ENCODE results near the gene NDUFAF8.

Gene NDUFAF8

GRCh38 chr17:81200695-81201580 lies 38.2 kb upstream of the NDUFAF8 start:
- no peak for DNase-seq (ENCODE audit: low read depth in 3 of 3)

- DNase-seq (ENCODE audit: low read depth in 3 of 3), result no peak
Observed at GRCh38 chr17:81202318-81202717, 36.8 kb upstream of the NDUFAF8 start.

GRCh38 chr17:81203136-81203535 lies 36.0 kb upstream of the NDUFAF8 start:
- no peak for DNase-seq (ENCODE audit: low read depth in 3 of 3)

- no peak for DNase-seq (ENCODE audit: low read depth in 3 of 3)
Observed at GRCh38 chr17:81204578-81204977, 34.5 kb upstream of the NDUFAF8 start.

- DNase-seq (ENCODE audit: low read depth in 3 of 3), result no peak
Observed at GRCh38 chr17:81206166-81206565, 33.0 kb upstream of the NDUFAF8 start.

- DNase-seq (ENCODE audit: low read depth in 3 of 3), result no peak
Observed at GRCh38 chr17:81206657-81207056, 32.5 kb upstream of the NDUFAF8 start.

GRCh38 chr17:81207610-81208581 lies 31.2 kb upstream of the NDUFAF8 start:
- DNase-seq (ENCODE audit: low read depth in 3 of 3), result no peak

GRCh38 chr17:81208651-81209050 lies 30.5 kb upstream of the NDUFAF8 start:
- DNase-seq (ENCODE audit: low read depth in 3 of 3), result no peak

- no peak for DNase-seq (ENCODE audit: low read depth in 3 of 3)
Observed at GRCh38 chr17:81209141-81209540, 30.0 kb upstream of the NDUFAF8 start.

GRCh38 chr17:81210466-81210865 lies 28.7 kb upstream of the NDUFAF8 start:
- no peak for DNase-seq (ENCODE audit: low read depth in 3 of 3)

- no peak for DNase-seq (ENCODE audit: low read depth in 3 of 3)
Observed at GRCh38 chr17:81210868-81211267, 28.2 kb upstream of the NDUFAF8 start.

- DNase-seq (ENCODE audit: low read depth in 3 of 3), result no peak
Observed at GRCh38 chr17:81212365-81212764, 26.8 kb upstream of the NDUFAF8 start.

GRCh38 chr17:81213978-81214377 lies 25.1 kb upstream of the NDUFAF8 start:
- DNase-seq (ENCODE audit: low read depth in 3 of 3), result no peak

GRCh38 chr17:81217491-81217890 lies 21.6 kb upstream of the NDUFAF8 start:
- DNase-seq (ENCODE audit: low read depth in 3 of 3), result no peak

- no peak for DNase-seq (ENCODE audit: low read depth in 3 of 3)
Observed at GRCh38 chr17:81218459-81218858, 20.7 kb upstream of the NDUFAF8 start.

- no peak for DNase-seq (ENCODE audit: low read depth in 3 of 3)
Observed at GRCh38 chr17:81218991-81219390, 20.1 kb upstream of the NDUFAF8 start.

- no peak for DNase-seq (ENCODE audit: low read depth in 3 of 3)
Observed at GRCh38 chr17:81219476-81220180, 19.5 kb upstream of the NDUFAF8 start.

GRCh38 chr17:81221371-81221841 lies 17.7 kb upstream of the NDUFAF8 start:
- DNase-seq (ENCODE audit: low read depth in 3 of 3), result no peak

GRCh38 chr17:81221842-81222619 lies 17.1 kb upstream of the NDUFAF8 start:
- no peak for DNase-seq (ENCODE audit: low read depth in 3 of 3)

GRCh38 chr17:81222620-81222905 lies 16.6 kb upstream of the NDUFAF8 start:
- no peak for DNase-seq (ENCODE audit: low read depth in 3 of 3)

Data from stimulated activated CD4-positive, alpha-beta T cell treated with anti-CD3 and anti-CD28 coated beads, TNF-alpha, amount 100 ng/mL, for 4 hours (primary cell).